ENCODE measurements around the gene TTC1. TPM values are rescaled to one million over a fixed set of nuclear protein-coding genes. Genes with fewer than 3 reads are reported as not detected.

The TTC1 gene
- total RNA-seq, 1 experiment from 2014 or later = 53.0 TPM

DNA sequence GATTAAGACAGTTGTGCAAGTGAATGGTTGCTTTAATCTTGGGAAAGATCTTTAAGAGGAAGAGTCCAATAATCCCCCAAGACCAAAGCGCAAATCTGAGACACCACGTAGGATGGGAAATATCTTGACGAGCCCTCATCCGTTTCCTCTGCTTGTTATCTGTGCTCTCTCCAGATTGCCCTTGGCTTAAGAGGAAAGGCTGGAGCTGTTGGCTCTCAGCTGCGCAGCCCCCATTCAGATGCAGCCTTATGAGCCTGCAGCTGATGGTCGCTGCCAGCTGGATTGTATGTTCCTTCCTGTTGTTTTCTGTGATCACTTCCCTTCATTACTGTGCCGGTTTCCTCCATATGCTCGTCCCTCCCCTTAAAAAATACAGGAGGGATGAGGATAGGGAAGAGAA, 62.6 kb downstream of the TTC1 start:
- DNase-seq = no peak
- H3K9me3 ChIP-seq = no peaks in the 10 kb centered on the region
- no peaks in the 10 kb centered on the region for H3K27me3 Mint-ChIP-seq (ENCODE audit: insufficient read depth, unreplicated experiment)
- ChIA-PET POLR2A (no interaction called here), CTCF (no interaction called here)
- no TSS peak for BruUV-seq (replicated peaks)
- no peaks in the 10 kb centered on the region for H3K9me3 Mint-ChIP-seq (ENCODE audit: unreplicated experiment)
- intact Hi-C loops (cut with micrococcal nuclease; ENCODE audit: unreplicated experiment) = no loop called here
- TF ChIP-seq, protein P1, sequence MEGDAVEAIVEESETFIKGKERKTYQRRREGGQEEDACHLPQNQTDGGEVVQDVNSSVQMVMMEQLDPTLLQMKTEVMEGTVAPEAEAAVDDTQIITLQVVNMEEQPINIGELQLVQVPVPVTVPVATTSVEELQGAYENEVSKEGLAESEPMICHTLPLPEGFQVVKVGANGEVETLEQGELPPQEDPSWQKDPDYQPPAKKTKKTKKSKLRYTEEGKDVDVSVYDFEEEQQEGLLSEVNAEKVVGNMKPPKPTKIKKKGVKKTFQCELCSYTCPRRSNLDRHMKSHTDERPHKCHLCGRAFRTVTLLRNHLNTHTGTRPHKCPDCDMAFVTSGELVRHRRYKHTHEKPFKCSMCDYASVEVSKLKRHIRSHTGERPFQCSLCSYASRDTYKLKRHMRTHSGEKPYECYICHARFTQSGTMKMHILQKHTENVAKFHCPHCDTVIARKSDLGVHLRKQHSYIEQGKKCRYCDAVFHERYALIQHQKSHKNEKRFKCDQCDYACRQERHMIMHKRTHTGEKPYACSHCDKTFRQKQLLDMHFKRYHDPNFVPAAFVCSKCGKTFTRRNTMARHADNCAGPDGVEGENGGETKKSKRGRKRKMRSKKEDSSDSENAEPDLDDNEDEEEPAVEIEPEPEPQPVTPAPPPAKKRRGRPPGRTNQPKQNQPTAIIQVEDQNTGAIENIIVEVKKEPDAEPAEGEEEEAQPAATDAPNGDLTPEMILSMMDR (IDR thresholded peaks at IDR 0.05; ENCODE audit: insufficient read depth in 1 of 2, low read depth in 1 of 2, low read length in 1 of 2, severe bottlenecking in 1 of 2, unreplicated experiment in 1 of 2) = no peak
- peaks cover 7% of the 10 kb centered on the region for H3K4me1 Mint-ChIP-seq (ENCODE audit: low read depth, unreplicated experiment)
- H3K36me3 Mint-ChIP-seq (ENCODE audit: insufficient read depth, unreplicated experiment) = peaks cover 6% of the 10 kb centered on the region
- no peaks in the 10 kb centered on the region for H3K4me1 ChIP-seq
- H3K4me3 Mint-ChIP-seq (ENCODE audit: unreplicated experiment) = no peak overlapping the region
- H3K27ac Mint-ChIP-seq (ENCODE audit: unreplicated experiment) = peak overlapping the region; percentile 45
- no peaks in the 10 kb centered on the region for H3K27me3 ChIP-seq (replicated peaks; ENCODE audit: control insufficient read depth, insufficient read depth, low read length)
- H3K4me3 ChIP-seq (ENCODE audit: low read depth, low read length) = no peak overlapping the region
- no peaks in the 10 kb centered on the region for H3K36me3 ChIP-seq (ENCODE audit: control insufficient read depth, insufficient read depth, low read length)

DNA sequence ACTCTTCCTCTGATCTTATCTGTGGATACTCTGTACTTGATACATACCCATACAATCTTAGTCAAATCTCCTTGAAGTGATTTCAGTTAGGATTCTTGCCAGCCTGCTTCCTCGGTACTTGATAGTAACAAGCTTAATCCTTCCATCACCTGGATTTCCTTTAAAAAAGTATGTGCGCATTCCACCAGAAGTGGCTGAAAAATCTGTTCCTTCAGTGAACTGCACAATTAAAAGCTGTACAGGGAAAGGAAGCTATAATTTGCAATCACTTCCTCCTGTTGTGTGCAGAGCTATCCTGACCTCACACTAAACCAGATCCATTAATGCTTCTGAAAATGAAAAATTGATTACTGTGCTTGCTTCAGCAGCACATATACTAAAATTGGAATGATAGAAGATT, 63.0 kb downstream of the TTC1 start:
- CTCF ChIA-PET = no interaction called here
- BruUV-seq (replicated peaks) = no TSS peak
- POLR2A ChIA-PET = no interaction called here
- no peak overlapping the region for H3K4me3 ChIP-seq (ENCODE audit: low read depth, low read length)
- H3K4me1 Mint-ChIP-seq (ENCODE audit: low read depth, unreplicated experiment) = peaks cover 7% of the 10 kb centered on the region
- no peaks in the 10 kb centered on the region for H3K9me3 ChIP-seq
- H3K4me3 Mint-ChIP-seq (ENCODE audit: unreplicated experiment) = no peak overlapping the region
- TF ChIP-seq, protein P1 (IDR thresholded peaks at IDR 0.05; ENCODE audit: insufficient read depth in 1 of 2, low read depth in 1 of 2, low read length in 1 of 2, severe bottlenecking in 1 of 2, unreplicated experiment in 1 of 2) = no peak
- H3K27me3 Mint-ChIP-seq (ENCODE audit: insufficient read depth, unreplicated experiment) = no peaks in the 10 kb centered on the region
- H3K27ac Mint-ChIP-seq (ENCODE audit: unreplicated experiment) = peak overlapping the region; percentile 45
- H3K4me1 ChIP-seq = no peaks in the 10 kb centered on the region
- no peaks in the 10 kb centered on the region for H3K27me3 ChIP-seq (replicated peaks; ENCODE audit: control insufficient read depth, insufficient read depth, low read length)
- H3K36me3 Mint-ChIP-seq (ENCODE audit: insufficient read depth, unreplicated experiment) = peaks cover 6% of the 10 kb centered on the region
- intact Hi-C loops (cut with micrococcal nuclease; ENCODE audit: unreplicated experiment) = no loop called here
- no peaks in the 10 kb centered on the region for H3K9me3 Mint-ChIP-seq (ENCODE audit: unreplicated experiment)
- H3K36me3 ChIP-seq (ENCODE audit: control insufficient read depth, insufficient read depth, low read length) = no peaks in the 10 kb centered on the region
- DNase-seq = no peak

DNA sequence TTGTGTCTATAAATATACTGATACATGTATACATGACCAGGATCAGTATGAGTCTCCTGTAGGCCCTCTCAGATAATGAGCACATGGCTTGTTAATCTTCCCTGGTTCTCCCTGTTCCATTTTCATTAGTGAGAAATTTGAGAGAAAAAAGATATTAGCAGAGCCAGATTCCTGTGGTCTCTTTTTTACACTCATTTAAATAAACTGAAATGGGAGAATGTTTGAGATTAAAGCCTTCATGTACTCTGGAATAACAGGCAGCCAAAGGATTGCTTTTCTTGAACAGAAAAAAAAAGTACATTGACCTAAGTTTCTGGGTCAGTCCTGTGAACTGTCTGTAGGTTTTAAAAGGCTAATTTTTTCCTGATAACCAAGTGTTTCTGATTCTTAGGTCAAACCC, 66.1 kb downstream of the TTC1 start:
- H3K36me3 ChIP-seq (ENCODE audit: control insufficient read depth, insufficient read depth, low read length) = peaks cover 3% of the 10 kb centered on the region; the same call in 1 of the 2 replicates
- Mint-ChIP-seq H3K4me1 (ENCODE audit: low read depth, unreplicated experiment) (peaks cover 12% of the 10 kb centered on the region), H3K27ac (ENCODE audit: unreplicated experiment) (no peak overlapping the region), H3K36me3 (ENCODE audit: insufficient read depth, unreplicated experiment) (no peaks in the 10 kb centered on the region), H3K27me3 (ENCODE audit: insufficient read depth, unreplicated experiment) (no peaks in the 10 kb centered on the region), H3K4me3 (ENCODE audit: unreplicated experiment) (no peak overlapping the region), H3K9me3 (ENCODE audit: unreplicated experiment) (no peaks in the 10 kb centered on the region)
- H3K27me3 ChIP-seq (replicated peaks; ENCODE audit: control insufficient read depth, insufficient read depth, low read length) = no peaks in the 10 kb centered on the region
- no peak for DNase-seq
- CTCF ChIA-PET = no interaction called here
- no TSS peak for BruUV-seq (replicated peaks)
- POLR2A ChIA-PET = interaction anchor here (0.6 kb wide), 1 partner anchor 537 kb away, joined by 10 read pairs; no protein-coding TSS in a partner anchor
- no peak overlapping the region for H3K4me3 ChIP-seq (ENCODE audit: low read depth, low read length)
- intact Hi-C loops (cut with micrococcal nuclease; ENCODE audit: unreplicated experiment) = no loop called here
- no peaks in the 10 kb centered on the region for H3K9me3 ChIP-seq
- H3K4me1 ChIP-seq = 0 out of 2 replicates have a peak, but pooled peaks cover 3% of the 10 kb centered on the region
- TF ChIP-seq, protein P1 (IDR thresholded peaks at IDR 0.05; ENCODE audit: insufficient read depth in 1 of 2, low read depth in 1 of 2, low read length in 1 of 2, severe bottlenecking in 1 of 2, unreplicated experiment in 1 of 2) = no peak

Measured in Caco-2 (cell line).